WTC11 (cell line): ENCODE results near the gene OR52N4.

ENCODE experiments used
- ATF1 ChIP-seq: sonication (generic); formaldehyde crosslinking; IDR thresholded peaks from 2 replicates; pipeline ENCODE4 v1.8.1; 2023; ENCODE audit warnings: mild to moderate bottlenecking, moderate library complexity, missing genetic modification reagents
- ZNF121 ChIP-seq: sonication (generic); formaldehyde crosslinking; IDR thresholded peaks from 2 replicates; pipeline ENCODE4 v1.8.0; 2023; ENCODE audit warnings: missing genetic modification reagents
- TF ChIP-seq, protein P1 (sequence below): fragments of 200-600 bp; IDR thresholded peaks from 2 replicates; pipeline ENCODE4 v1.8.0; 2022; ENCODE audit warnings: antibody characterized with exemption

DNA sequence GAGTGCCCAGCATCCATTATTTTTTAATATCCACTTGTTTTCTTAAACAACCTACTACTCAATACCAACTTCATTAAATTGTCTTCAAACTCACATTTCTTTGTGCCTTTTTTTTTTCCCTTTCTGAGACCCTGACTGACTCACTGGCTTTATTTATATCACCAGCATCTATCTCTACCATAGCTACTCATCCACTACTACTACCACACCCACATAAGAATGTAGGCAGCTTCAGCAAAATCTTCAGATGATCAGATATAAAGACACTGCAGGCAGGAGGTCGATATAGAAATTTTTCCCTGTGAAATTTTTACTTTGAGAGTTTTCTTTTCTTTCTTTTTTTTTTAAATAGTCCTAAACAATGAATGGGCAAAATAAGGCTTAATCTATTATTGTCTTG lies 15.6 kb upstream of the OR52N4 start:
- TF ChIP-seq, protein P1, sequence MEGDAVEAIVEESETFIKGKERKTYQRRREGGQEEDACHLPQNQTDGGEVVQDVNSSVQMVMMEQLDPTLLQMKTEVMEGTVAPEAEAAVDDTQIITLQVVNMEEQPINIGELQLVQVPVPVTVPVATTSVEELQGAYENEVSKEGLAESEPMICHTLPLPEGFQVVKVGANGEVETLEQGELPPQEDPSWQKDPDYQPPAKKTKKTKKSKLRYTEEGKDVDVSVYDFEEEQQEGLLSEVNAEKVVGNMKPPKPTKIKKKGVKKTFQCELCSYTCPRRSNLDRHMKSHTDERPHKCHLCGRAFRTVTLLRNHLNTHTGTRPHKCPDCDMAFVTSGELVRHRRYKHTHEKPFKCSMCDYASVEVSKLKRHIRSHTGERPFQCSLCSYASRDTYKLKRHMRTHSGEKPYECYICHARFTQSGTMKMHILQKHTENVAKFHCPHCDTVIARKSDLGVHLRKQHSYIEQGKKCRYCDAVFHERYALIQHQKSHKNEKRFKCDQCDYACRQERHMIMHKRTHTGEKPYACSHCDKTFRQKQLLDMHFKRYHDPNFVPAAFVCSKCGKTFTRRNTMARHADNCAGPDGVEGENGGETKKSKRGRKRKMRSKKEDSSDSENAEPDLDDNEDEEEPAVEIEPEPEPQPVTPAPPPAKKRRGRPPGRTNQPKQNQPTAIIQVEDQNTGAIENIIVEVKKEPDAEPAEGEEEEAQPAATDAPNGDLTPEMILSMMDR, result no peak
- TF ChIP-seq ZNF121 (no peak), ATF1 (no peak)
